RWPE1 (cell line): ENCODE data around the gene BNC1.

ENCODE experiments used
- CTCF ChIA-PET: fragments of 350-600 bp; sonication (Branson Sonifier 250); formaldehyde crosslinking; extraction: SDS; loops from one replicate; lab custom pipeline; 2021; lab: Yijun Ruan, JAX
- POLR2A ChIA-PET: fragments of 400-600 bp; formaldehyde crosslinking; extraction: SDS; loops from one replicate; lab custom pipeline; 2020; ENCODE audit warnings: antibody characterized with exemption; ENCODE audit not compliant: low non-redundant PET; lab: Yijun Ruan, JAX
- DNase-seq: peaks from one replicate; pipeline ENCODE4 v3.0.0; 2012; ENCODE audit warnings: low spot score
- H3K27ac ChIP-seq: fragments of 450-650 bp; 2 replicates; pipeline ENCODE4 v1.5.1; 2017
- CTCF ChIP-seq: fragments of 450-650 bp; conservative IDR thresholded peaks from 2 replicates; pipeline ENCODE4 v1.5.1; 2017; ENCODE audit warnings: low read depth, mild to moderate bottlenecking

BNC1 gene

GRCh38 chr15:83312071-83312470 lies 27.6 kb upstream of the BNC1 start:
- DNase-seq: no peak
- POLR2A ChIA-PET: interaction anchor here (0.6 kb wide), 2 partner anchors 16 to 37 kb away, joined by 3 to 7 read pairs; no protein-coding TSS in a partner anchor
- CTCF ChIA-PET: interaction anchor here (0.9 kb wide), 1 partner anchor 13 kb away, joined by 4 read pairs; no protein-coding TSS in a partner anchor
- no peak for TF ChIP-seq CTCF
- peak overlapping the region; percentile 81 for H3K27ac ChIP-seq

GRCh38 chr15:83310521-83311456 lies 26.3 kb upstream of the BNC1 start:
- H3K27ac ChIP-seq: peak overlapping the region; percentile 51
- ChIA-PET POLR2A (no interaction called here), CTCF (interaction anchor here (0.8 kb wide), 1 partner anchor 137 kb away, joined by 3 read pairs; the partner anchor contains the start of gene SH3GL3)
- no peak for DNase-seq
- no peak for TF ChIP-seq CTCF

- H3K27ac ChIP-seq: no peak overlapping the region
- DNase-seq: no peak
- ChIA-PET CTCF (no interaction called here), POLR2A (no interaction called here)
- TF ChIP-seq CTCF: no peak
Observed at GRCh38 chr15:83308671-83309070, 24.2 kb upstream of the BNC1 start.

- TF ChIP-seq CTCF: no peak
- CTCF ChIA-PET: no interaction called here
- POLR2A ChIA-PET: no interaction called here
- H3K27ac ChIP-seq: no peak overlapping the region
- DNase-seq: no peak
Observed at GRCh38 chr15:83306561-83306960, 22.1 kb upstream of the BNC1 start.

GRCh38 chr15:83305704-83306291 lies 21.3 kb upstream of the BNC1 start:
- no peak for TF ChIP-seq CTCF
- H3K27ac ChIP-seq: peak overlapping the region; percentile 87
- ChIA-PET CTCF (interaction anchor here (0.6 to 1.0 kb wide), 2 partner anchors 13 to 108 kb away, joined by 3 to 4 read pairs; no protein-coding TSS in a partner anchor), POLR2A (interaction anchor here (0.5 to 1.2 kb wide), 2 partner anchors 18 to 74 kb away, joined by 4 read pairs; no protein-coding TSS in a partner anchor)
- no peak for DNase-seq
